ENCODE measurements around the gene GRK4.

GRK4 gene

DNA sequence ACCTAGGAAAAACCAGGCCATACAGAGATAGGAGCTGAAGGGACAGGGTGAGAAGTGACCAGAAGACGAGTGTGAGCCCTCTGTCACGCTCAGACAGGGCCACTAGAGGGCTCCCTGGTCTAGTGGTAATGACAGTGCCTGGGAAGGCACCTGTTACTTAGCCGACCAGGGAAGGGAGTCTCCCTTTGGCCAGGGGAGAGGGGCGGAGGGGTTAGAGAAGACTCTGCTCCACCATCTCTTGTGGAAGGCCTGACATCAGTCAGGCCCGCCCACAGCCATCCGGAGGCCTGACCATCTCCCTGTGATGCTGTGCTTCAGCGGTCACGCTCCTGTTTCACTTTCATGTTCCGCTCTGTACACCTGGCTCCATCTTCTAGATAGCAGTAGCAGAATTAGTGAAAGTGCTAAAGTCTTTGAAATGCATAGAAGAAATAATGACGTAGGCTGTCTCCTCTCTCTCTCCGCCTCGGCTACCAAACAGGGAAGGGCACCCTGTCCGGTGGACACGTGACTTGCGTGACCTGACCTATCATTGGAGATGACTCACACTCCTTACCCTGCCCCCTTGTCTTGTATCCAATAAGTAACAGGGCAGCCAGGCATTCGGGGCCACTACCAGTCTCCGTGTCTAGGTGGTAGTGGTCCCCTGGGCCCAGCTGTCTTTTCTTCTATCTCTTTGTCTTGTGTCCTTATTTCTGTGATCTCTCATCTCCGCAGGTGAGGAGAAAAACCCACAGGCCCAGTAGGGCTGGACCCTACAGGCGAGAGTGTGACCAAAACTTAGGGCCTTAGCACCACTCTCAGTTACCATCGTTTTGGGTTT is 84.3 kb downstream of the GRK4 start:
- no peak for TF ChIP-seq FOXM1 (IDR thresholded peaks at IDR 0.05; ENCODE audit: borderline replicate concordance, low read depth)
- no peak for TF ChIP-seq YY1 (IDR thresholded peaks at IDR 0.05; ENCODE audit: low read depth)
- TF ChIP-seq, protein P1, sequence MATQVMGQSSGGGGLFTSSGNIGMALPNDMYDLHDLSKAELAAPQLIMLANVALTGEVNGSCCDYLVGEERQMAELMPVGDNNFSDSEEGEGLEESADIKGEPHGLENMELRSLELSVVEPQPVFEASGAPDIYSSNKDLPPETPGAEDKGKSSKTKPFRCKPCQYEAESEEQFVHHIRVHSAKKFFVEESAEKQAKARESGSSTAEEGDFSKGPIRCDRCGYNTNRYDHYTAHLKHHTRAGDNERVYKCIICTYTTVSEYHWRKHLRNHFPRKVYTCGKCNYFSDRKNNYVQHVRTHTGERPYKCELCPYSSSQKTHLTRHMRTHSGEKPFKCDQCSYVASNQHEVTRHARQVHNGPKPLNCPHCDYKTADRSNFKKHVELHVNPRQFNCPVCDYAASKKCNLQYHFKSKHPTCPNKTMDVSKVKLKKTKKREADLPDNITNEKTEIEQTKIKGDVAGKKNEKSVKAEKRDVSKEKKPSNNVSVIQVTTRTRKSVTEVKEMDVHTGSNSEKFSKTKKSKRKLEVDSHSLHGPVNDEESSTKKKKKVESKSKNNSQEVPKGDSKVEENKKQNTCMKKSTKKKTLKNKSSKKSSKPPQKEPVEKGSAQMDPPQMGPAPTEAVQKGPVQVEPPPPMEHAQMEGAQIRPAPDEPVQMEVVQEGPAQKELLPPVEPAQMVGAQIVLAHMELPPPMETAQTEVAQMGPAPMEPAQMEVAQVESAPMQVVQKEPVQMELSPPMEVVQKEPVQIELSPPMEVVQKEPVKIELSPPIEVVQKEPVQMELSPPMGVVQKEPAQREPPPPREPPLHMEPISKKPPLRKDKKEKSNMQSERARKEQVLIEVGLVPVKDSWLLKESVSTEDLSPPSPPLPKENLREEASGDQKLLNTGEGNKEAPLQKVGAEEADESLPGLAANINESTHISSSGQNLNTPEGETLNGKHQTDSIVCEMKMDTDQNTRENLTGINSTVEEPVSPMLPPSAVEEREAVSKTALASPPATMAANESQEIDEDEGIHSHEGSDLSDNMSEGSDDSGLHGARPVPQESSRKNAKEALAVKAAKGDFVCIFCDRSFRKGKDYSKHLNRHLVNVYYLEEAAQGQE (IDR thresholded peaks at IDR 0.05; ENCODE audit: low read depth): no peak
- TF ChIP-seq TCF12 (IDR thresholded peaks at IDR 0.05; ENCODE audit: low read depth): no peak
- TF ChIP-seq RAD21 (IDR thresholded peaks at IDR 0.05; ENCODE audit: low read depth): peak; percentile 76
- TF ChIP-seq, protein P2, sequence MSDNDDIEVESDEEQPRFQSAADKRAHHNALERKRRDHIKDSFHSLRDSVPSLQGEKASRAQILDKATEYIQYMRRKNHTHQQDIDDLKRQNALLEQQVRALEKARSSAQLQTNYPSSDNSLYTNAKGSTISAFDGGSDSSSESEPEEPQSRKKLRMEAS (IDR thresholded peaks at IDR 0.05): no peak
- no peak for TF ChIP-seq TAF1 (IDR thresholded peaks at IDR 0.05; ENCODE audit: low read depth)
- TF ChIP-seq EP300 (IDR thresholded peaks at IDR 0.05; ENCODE audit: borderline replicate concordance): no peak
- no peak for TF ChIP-seq EGR1 (IDR thresholded peaks at IDR 0.05)
- TF ChIP-seq CEBPB (IDR thresholded peaks at IDR 0.05): no peak
- TF ChIP-seq NFIC (IDR thresholded peaks at IDR 0.05): no peak
- TF ChIP-seq CREB1 (IDR thresholded peaks at IDR 0.05; ENCODE audit: low read depth): no peak
- TF ChIP-seq, protein P3, sequence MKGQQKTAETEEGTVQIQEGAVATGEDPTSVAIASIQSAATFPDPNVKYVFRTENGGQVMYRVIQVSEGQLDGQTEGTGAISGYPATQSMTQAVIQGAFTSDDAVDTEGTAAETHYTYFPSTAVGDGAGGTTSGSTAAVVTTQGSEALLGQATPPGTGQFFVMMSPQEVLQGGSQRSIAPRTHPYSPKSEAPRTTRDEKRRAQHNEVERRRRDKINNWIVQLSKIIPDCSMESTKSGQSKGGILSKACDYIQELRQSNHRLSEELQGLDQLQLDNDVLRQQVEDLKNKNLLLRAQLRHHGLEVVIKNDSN (IDR thresholded peaks at IDR 0.05): peak; percentile 77
- no peak for TF ChIP-seq TEAD4 (IDR thresholded peaks at IDR 0.05)
- no peak for TF ChIP-seq ZBTB7A (IDR thresholded peaks at IDR 0.05; ENCODE audit: low read depth)

DNA sequence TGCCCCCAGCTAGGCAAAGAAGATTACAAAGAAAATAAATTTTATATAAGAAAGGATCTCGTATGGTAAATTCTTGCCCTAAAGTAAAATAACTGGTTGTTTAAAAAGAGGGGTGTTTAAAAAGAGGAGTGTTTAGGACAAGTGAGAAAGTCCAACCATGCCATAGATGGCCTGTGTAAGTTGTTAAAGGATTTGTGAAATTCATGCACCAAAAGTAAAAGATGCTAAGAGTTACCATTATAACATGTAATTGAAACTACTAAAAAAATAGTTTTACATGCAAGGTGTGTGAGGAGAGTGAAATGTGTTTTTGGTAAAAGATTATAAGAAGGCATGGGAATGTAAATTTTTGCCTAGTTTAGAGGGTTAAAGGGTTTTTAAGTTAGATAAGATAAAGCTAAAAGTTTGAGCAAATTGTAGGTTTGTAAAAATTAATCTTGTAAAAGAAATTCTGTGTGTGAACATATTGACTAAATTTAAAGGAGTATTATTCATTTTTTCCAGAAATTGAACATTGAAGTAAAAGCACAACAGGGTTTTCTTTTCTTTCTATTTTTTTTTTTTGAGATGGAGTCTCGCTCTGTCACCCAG is 90.9 kb downstream of the GRK4 start:
- TF ChIP-seq, protein P3 (IDR thresholded peaks at IDR 0.05): no peak
- TF ChIP-seq RAD21 (IDR thresholded peaks at IDR 0.05; ENCODE audit: low read depth) (no peak), EP300 (IDR thresholded peaks at IDR 0.05; ENCODE audit: borderline replicate concordance) (no peak), YY1 (IDR thresholded peaks at IDR 0.05; ENCODE audit: low read depth) (no peak), TAF1 (IDR thresholded peaks at IDR 0.05; ENCODE audit: low read depth) (no peak), NFIC (IDR thresholded peaks at IDR 0.05) (no peak), EGR1 (IDR thresholded peaks at IDR 0.05) (no peak)
- TF ChIP-seq, protein P2 (IDR thresholded peaks at IDR 0.05): no peak
- TF ChIP-seq, protein P1 (IDR thresholded peaks at IDR 0.05; ENCODE audit: low read depth): no peak

DNA sequence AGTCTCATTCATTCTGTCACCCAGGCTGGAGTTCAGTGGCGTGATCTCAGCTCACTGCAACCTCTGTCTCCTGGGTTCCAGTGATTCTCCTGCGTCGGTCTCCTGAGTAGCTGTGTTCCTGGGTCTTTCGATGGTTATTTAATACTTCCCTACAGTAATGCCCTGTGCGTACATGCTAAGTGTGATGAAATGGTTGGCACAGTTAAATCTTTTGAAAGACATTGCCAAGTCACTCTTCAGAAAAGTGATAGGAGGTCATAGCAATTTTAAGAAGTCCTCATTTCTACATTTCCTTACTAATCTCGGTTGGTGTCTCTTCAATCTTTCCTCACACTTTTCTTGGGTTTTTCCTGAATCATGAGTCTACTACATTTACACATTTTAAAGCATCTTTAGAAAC is 96.6 kb downstream of the GRK4 start:
- TF ChIP-seq CEBPB (IDR thresholded peaks at IDR 0.05) (no peak), FOXM1 (IDR thresholded peaks at IDR 0.05; ENCODE audit: borderline replicate concordance, low read depth) (no peak), RAD21 (IDR thresholded peaks at IDR 0.05; ENCODE audit: low read depth) (no peak), TAF1 (IDR thresholded peaks at IDR 0.05; ENCODE audit: low read depth) (no peak), YY1 (IDR thresholded peaks at IDR 0.05; ENCODE audit: low read depth) (no peak)
- TF ChIP-seq, protein P1 (IDR thresholded peaks at IDR 0.05; ENCODE audit: low read depth): no peak
- TF ChIP-seq, protein P3 (IDR thresholded peaks at IDR 0.05): no peak

DNA sequence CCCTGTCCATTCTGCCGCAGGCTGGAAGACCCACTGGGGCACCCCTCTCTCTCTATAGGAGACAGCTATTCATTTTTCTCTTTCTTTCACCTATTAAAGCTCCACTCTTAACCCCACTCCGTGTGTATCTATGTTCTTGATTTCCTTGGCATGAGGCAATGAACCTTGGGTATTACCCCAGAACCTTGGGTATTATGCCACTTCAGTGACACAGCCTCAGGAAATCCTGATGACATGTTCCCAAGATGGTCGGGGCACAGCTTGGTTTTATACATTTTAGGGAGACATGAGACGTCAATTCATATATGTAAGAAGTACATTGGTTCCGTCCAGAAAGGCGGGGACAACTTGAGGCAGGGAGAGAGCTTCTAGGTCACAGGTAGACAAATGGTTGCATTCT is 97.6 kb downstream of the GRK4 start:
- TF ChIP-seq TCF12 (IDR thresholded peaks at IDR 0.05; ENCODE audit: low read depth) (no peak), RAD21 (IDR thresholded peaks at IDR 0.05; ENCODE audit: low read depth) (no peak), CREB1 (IDR thresholded peaks at IDR 0.05; ENCODE audit: low read depth) (no peak), TAF1 (IDR thresholded peaks at IDR 0.05; ENCODE audit: low read depth) (no peak), EGR1 (IDR thresholded peaks at IDR 0.05) (no peak), CEBPB (IDR thresholded peaks at IDR 0.05) (no peak)
- TF ChIP-seq, protein P2 (IDR thresholded peaks at IDR 0.05): no peak

All from Ishikawa (cell line).